NCI-H2029 (cell line): ENCODE results near the gene CCDC187.
"Not testable (repeated sequence)": the region's sequence is repeated elsewhere in the genome, so short reads cannot be mapped to it uniquely, and the experiment has no call there.

Source experiments
- DNase-seq: peaks from one replicate; lab custom pipeline; 2025; lab: John Stamatoyannopoulos, UW

CCDC187 gene

GRCh38 chr9:136239135-136239982 lies 64.5 kb downstream of the CCDC187 start:
- no peak for DNase-seq

GRCh38 chr9:136238342-136238732 lies 65.6 kb downstream of the CCDC187 start:
- no peak for DNase-seq

- DNase-seq = no peak
Measured at GRCh38 chr9:136237486-136238341, 66.2 kb downstream of the CCDC187 start.

GRCh38 chr9:136236471-136237410 lies 67.2 kb downstream of the CCDC187 start:
- DNase-seq = not testable (repeated sequence)

- DNase-seq = no peak
Measured at GRCh38 chr9:136235709-136236455, 68.0 kb downstream of the CCDC187 start.

- no peak for DNase-seq
Measured at GRCh38 chr9:136235171-136235570, 68.7 kb downstream of the CCDC187 start.

- DNase-seq = no peak
Measured at GRCh38 chr9:136234597-136234996, 69.3 kb downstream of the CCDC187 start.

- no peak for DNase-seq
Measured at GRCh38 chr9:136233868-136234267, 70.0 kb downstream of the CCDC187 start.

- no peak for DNase-seq
Measured at GRCh38 chr9:136233411-136233810, 70.5 kb downstream of the CCDC187 start.

- no peak for DNase-seq
Measured at GRCh38 chr9:136232969-136233368, 70.9 kb downstream of the CCDC187 start.

- DNase-seq = no peak
Measured at GRCh38 chr9:136231478-136232297, 72.2 kb downstream of the CCDC187 start.

GRCh38 chr9:136230773-136231172 lies 73.1 kb downstream of the CCDC187 start:
- no peak for DNase-seq

- DNase-seq = no peak
Measured at GRCh38 chr9:136230365-136230764, 73.5 kb downstream of the CCDC187 start.

GRCh38 chr9:136229096-136230065 lies 74.5 kb downstream of the CCDC187 start:
- no peak for DNase-seq

- no peak for DNase-seq
Measured at GRCh38 chr9:136228107-136228875, 75.6 kb downstream of the CCDC187 start.

- DNase-seq = no peak
Measured at GRCh38 chr9:136226680-136227407, 77.0 kb downstream of the CCDC187 start.
